Retinal pigment epithelial cell (primary cell): ENCODE measurements around the gene CD180.

Experiments used
- DNase-seq: peaks from one replicate; pipeline ENCODE4 v3.0.0-alpha.2; 2010; ENCODE audit warnings: low read depth
- H3K4me3 ChIP-seq: 2 replicates; pipeline ENCODE4 v1.5.1; 2011; ENCODE audit warnings: mild to moderate bottlenecking, low read length, control low read depth, moderate library complexity
- TF ChIP-seq, protein P1 (sequence below): conservative IDR thresholded peaks from 2 replicates; pipeline ENCODE4 v1.5.1; 2011; ENCODE audit warnings: low read depth, low read length, control low read depth, inconsistent platforms

Gene CD180

DNA sequence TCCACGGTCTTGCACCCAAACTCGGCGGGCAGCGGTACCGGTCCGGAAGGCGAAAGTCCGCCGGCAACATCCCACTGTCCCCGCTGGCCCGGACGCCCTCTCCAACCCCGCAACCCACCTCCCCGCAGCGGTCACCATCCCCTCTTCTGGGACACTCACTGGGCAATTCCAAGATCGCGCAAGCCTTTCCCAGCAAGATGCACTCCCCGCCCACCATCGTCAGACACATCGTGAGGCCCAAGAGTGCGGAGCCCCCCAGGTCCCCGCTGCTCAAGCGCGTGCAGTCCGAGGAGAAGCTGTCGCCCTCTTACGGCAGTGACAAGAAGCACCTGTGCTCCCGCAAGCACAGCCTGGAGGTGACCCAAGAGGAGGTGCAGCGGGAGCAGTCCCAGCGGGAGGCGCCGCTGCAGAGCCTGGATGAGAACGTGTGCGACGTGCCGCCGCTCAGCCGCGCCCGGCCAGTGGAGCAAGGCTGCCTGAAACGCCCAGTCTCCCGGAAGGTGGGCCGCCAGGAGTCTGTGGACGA, 33.3 kb downstream of the CD180 start:
- DNase-seq = no peak
- TF ChIP-seq, protein P1, sequence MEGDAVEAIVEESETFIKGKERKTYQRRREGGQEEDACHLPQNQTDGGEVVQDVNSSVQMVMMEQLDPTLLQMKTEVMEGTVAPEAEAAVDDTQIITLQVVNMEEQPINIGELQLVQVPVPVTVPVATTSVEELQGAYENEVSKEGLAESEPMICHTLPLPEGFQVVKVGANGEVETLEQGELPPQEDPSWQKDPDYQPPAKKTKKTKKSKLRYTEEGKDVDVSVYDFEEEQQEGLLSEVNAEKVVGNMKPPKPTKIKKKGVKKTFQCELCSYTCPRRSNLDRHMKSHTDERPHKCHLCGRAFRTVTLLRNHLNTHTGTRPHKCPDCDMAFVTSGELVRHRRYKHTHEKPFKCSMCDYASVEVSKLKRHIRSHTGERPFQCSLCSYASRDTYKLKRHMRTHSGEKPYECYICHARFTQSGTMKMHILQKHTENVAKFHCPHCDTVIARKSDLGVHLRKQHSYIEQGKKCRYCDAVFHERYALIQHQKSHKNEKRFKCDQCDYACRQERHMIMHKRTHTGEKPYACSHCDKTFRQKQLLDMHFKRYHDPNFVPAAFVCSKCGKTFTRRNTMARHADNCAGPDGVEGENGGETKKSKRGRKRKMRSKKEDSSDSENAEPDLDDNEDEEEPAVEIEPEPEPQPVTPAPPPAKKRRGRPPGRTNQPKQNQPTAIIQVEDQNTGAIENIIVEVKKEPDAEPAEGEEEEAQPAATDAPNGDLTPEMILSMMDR = no peak
- no peak overlapping the region for H3K4me3 ChIP-seq

DNA sequence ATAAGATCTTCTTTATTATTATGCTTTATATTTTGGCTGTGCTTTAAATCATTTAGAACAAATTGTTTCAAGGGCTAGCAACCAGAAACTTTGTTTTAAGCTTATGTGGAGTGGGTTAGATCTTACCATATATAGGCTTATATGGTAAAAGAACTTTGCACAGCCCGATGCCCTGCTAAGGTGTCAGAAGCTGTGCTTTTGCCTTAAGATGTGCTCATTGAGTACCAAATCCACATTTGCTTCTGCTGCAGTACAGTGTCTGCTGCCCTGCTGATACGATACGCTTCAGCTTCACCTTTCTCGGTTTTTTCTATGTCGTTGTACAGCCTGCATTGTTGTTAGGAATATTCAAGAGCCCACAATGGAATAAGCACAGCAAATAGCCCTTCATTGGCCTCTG, 34.8 kb downstream of the CD180 start:
- H3K4me3 ChIP-seq = no peak overlapping the region
- TF ChIP-seq, protein P1 = no peak
- no peak for DNase-seq

DNA sequence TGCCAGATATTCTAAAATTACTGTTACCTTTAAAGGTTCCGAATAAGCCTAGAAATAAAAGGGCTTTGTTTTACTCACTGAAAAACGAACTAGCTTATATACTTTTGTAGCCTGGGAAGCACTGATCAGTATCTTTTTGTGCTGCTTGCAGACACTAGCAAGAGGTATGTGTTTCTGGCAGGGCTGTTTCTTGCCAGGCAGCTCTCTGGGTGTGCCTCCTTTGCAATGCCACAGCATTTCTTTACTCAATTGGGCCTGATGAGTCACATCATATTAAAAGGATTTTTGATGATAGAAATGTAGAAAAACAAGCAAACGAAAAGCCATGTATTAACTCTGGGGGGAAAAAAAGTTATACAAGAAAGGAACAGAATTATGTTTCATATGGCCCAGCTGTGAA, 35.6 kb downstream of the CD180 start:
- TF ChIP-seq, protein P1 = no peak

DNA sequence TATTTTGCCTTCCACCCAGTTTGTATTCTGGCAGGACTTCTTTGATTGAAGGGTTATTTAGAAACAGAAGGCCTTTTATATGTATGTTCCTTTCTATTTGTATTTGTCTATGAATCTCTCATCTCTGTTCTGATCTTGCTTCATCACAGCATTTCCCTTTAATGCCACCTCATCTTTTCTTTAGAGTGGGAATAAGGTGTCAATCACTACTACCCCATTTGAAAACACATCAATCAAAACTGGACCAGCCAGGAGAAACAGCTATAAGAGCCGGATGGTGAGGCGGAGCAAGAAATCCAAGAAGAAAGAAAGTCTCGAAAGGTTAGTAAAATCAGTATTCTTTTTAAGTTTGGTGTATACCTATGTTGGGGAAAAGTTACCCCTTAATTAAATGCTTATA, 36.3 kb downstream of the CD180 start:
- TF ChIP-seq, protein P1 = no peak
- H3K4me3 ChIP-seq = no peak overlapping the region
- DNase-seq = no peak

More for the DNA sequence above, 35.6 kb downstream of the CD180 start:
- H3K4me3 ChIP-seq = no peak overlapping the region
- DNase-seq = peak; percentile 45

DNA sequence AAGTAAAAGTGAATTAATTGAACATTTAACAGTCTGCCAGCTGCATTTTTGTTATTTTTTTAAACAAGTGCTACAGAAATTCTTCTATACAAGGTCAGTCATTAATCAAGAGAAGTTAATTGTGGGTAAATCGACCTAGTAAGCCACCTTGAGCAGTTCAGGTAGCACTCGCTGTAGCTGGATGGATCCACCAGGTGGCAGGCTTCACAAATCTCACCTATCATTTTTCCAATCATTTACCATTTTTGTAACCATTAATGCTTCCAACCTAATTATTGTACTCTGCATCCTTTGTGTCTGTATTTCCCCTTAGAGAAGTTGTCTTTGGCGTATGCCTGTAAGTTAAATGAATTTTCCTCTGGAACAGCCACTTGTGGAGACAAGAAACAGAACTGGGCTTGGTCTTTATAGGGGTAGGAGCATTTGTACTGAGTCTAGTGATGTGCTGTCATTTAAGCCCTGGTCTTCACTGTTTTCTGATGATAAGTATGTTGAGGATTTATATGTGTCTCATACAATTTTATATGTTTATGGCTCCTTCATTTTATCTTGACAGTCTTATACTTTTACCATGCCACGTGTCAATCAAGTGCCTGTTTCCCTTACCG, 39.5 kb downstream of the CD180 start:
- DNase-seq = no peak
- TF ChIP-seq, protein P1 = peak; percentile 91
- H3K4me3 ChIP-seq = no peak overlapping the region

DNA sequence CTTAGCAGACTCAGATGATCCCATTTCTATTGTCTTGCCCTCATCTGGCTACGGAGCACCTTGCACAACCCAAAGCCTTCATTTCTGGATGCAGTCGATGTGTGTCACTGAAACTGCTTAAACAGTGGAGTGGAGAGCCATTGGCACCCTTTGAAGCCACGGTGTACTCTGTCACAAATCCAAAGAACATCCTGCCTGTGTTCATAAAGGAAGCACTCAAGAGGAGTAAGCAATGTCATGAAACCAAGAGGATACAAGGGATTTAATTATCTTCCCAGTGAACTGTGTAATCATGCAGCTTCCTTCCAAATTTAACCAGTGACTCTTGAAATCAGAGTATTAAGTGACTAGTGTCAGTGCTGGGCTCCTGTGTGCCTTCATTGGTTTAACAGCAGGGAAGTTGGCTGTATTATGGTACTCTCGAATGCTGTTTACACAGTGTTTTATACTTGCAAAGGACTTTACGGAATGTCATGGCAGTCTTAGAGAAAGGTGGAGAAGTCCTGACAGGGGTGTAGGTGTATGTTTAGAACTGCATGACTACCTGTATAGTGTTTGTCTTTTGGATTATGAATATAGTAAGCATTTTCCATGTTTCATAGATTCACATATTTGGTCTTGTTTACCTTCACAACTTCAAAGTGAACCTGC, 41.9 kb downstream of the CD180 start:
- TF ChIP-seq, protein P1 = no peak
- H3K4me3 ChIP-seq = no peak overlapping the region

DNA sequence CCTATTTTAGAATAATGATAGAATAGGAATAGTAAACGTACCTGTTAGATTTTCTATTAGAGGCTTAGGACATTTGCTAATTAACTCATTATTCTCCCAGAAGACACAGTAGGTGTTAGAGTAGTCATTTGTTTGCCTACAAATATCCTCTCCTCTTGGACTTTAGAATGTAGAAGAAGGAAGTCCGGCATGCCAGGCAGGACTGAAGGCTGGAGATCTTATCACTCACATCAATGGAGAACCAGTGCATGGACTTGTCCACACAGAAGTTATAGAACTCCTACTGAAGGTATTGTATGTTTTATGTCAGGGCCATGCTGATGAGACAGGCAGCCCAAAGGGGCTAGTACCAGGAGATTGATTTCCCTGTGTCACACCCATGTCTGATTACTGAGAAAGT, 43.3 kb downstream of the CD180 start:
- H3K4me3 ChIP-seq = no peak overlapping the region
- TF ChIP-seq, protein P1 = no peak
- DNase-seq = no peak

More for the DNA sequence above, 41.9 kb downstream of the CD180 start:
- DNase-seq = no peak
